Measurements from ENCODE around the gene KCNA2.

The KCNA2 gene

GRCh38 chr1:110602466-110602865 lies 3.7 kb downstream of the KCNA2 start:
- DNase-seq (ENCODE audit: low read depth in 2 of 2): no peak

GRCh38 chr1:110601332-110601731 lies 4.8 kb downstream of the KCNA2 start:
- DNase-seq (ENCODE audit: low read depth in 2 of 2): no peak

- no peak for DNase-seq (ENCODE audit: low read depth in 2 of 2)
Observed at GRCh38 chr1:110600716-110601115, 5.4 kb downstream of the KCNA2 start.

- no peak for DNase-seq (ENCODE audit: low read depth in 2 of 2)
Observed at GRCh38 chr1:110597966-110598365, 8.2 kb downstream of the KCNA2 start.

- DNase-seq (ENCODE audit: low read depth in 2 of 2): no peak
Observed at GRCh38 chr1:110596312-110596711, 9.8 kb downstream of the KCNA2 start.

- no peak for DNase-seq (ENCODE audit: low read depth in 2 of 2)
Observed at GRCh38 chr1:110595353-110595710, 10.8 kb downstream of the KCNA2 start.

- no peak for DNase-seq (ENCODE audit: low read depth in 2 of 2)
Observed at GRCh38 chr1:110594456-110595352, 11.5 kb downstream of the KCNA2 start.

- DNase-seq (ENCODE audit: low read depth in 2 of 2): no peak
Observed at GRCh38 chr1:110593902-110594301, 12.3 kb downstream of the KCNA2 start.

GRCh38 chr1:110591956-110592355 lies 14.2 kb downstream of the KCNA2 start:
- no peak for DNase-seq (ENCODE audit: low read depth in 2 of 2)

- DNase-seq (ENCODE audit: low read depth in 2 of 2): no peak
Observed at GRCh38 chr1:110588991-110589390, 17.2 kb downstream of the KCNA2 start.

- DNase-seq (ENCODE audit: low read depth in 2 of 2): no peak
Observed at GRCh38 chr1:110588486-110588885, 17.7 kb downstream of the KCNA2 start.

GRCh38 chr1:110587906-110588305 lies 18.3 kb downstream of the KCNA2 start:
- no peak for DNase-seq (ENCODE audit: low read depth in 2 of 2)

GRCh38 chr1:110585481-110585880 lies 20.7 kb downstream of the KCNA2 start:
- no peak for DNase-seq (ENCODE audit: low read depth in 2 of 2)

- no peak for DNase-seq (ENCODE audit: low read depth in 2 of 2)
Observed at GRCh38 chr1:110584045-110584444, 22.1 kb downstream of the KCNA2 start.

- no peak for DNase-seq (ENCODE audit: low read depth in 2 of 2)
Observed at GRCh38 chr1:110583505-110583904, 22.7 kb downstream of the KCNA2 start.

- no peak for DNase-seq (ENCODE audit: low read depth in 2 of 2)
Observed at GRCh38 chr1:110582378-110582777, 23.8 kb downstream of the KCNA2 start.

- DNase-seq (ENCODE audit: low read depth in 2 of 2): no peak
Observed at GRCh38 chr1:110581682-110582145, 24.4 kb downstream of the KCNA2 start.

- no peak for DNase-seq (ENCODE audit: low read depth in 2 of 2)
Observed at GRCh38 chr1:110580244-110580643, 25.9 kb downstream of the KCNA2 start.

- DNase-seq (ENCODE audit: low read depth in 2 of 2): no peak
Observed at GRCh38 chr1:110579460-110579859, 26.7 kb downstream of the KCNA2 start.

- DNase-seq (ENCODE audit: low read depth in 2 of 2): no peak
Observed at GRCh38 chr1:110576441-110576840, 29.7 kb downstream of the KCNA2 start.

GRCh38 chr1:110573314-110573713 lies 32.8 kb downstream of the KCNA2 start:
- no peak for DNase-seq (ENCODE audit: low read depth in 2 of 2)

- DNase-seq (ENCODE audit: low read depth in 2 of 2): no peak
Observed at GRCh38 chr1:110572751-110573150, 33.4 kb downstream of the KCNA2 start.

- DNase-seq (ENCODE audit: low read depth in 2 of 2): no peak
Observed at GRCh38 chr1:110570901-110571300, 35.3 kb downstream of the KCNA2 start.

- no peak for DNase-seq (ENCODE audit: low read depth in 2 of 2)
Observed at GRCh38 chr1:110570307-110570706, 35.9 kb downstream of the KCNA2 start.
